ENCODE data around the gene SHISAL1. TPM values are rescaled to one million over a fixed set of nuclear protein-coding genes. Genes with fewer than 3 reads are reported as not detected.

SHISAL1 gene
- total and polyA plus RNA-seq, 2 donors (not counting 1 experiment from before 2014, with no cell fraction given): not detected

GRCh38 chr22:44341431-44342346 is 28.9 kb upstream of the SHISAL1 start:
- Mint-ChIP-seq H3K4me3 (no peak overlapping the region), H3K9me3 (ENCODE audit: insufficient read depth) (no peaks in the 10 kb centered on the region), H3K4me1 (no peaks in the 10 kb centered on the region), H3K27me3 (peaks cover 20% of the 10 kb centered on the region), H3K27ac (no peak overlapping the region)
- DNase-seq: no peak
- H3K9ac ChIP-seq (ENCODE audit: low read length): no peak overlapping the region
- H3K27me3 ChIP-seq (replicated peaks in 1 of 4; ENCODE audit: control extremely low read depth in 1 of 4, control insufficient read depth in 3 of 4, insufficient read depth in 4 of 4, low read length in 3 of 4): peaks cover 0 to 19% (median 0%) of the 10 kb centered on the region in 4 experiments
- no peak for ATAC-seq (ENCODE audit: low read depth)
- no peak overlapping the region for H3K4me3 ChIP-seq (ENCODE audit: control extremely low read depth in 1 of 5, extremely low read depth in 1 of 5, insufficient read depth in 1 of 5, low read depth in 2 of 5, low read length in 4 of 5)
- no peak overlapping the region for H3K4me2 ChIP-seq (replicated peaks; ENCODE audit: low read depth, low read length, poor library complexity, severe bottlenecking)
- intact Hi-C loops (cut with micrococcal nuclease): no loop called here
- POLR2A ChIA-PET: no interaction called here
- H3K27ac ChIP-seq (ENCODE audit: low read length in 2 of 2): no peak overlapping the region
- H4K20me1 ChIP-seq (ENCODE audit: control insufficient read depth, insufficient read depth, low read length, poor library complexity, severe bottlenecking): no peaks in the 10 kb centered on the region
- H3K9me3 ChIP-seq (ENCODE audit: control extremely low read depth in 1 of 3, control insufficient read depth in 2 of 3, insufficient read depth in 1 of 3, low read length in 2 of 3): no peaks in the 10 kb centered on the region
- CTCF ChIA-PET: no interaction called here
- TF ChIP-seq EZH2 (IDR thresholded peaks at IDR 0.05; ENCODE audit: borderline replicate concordance, insufficient read depth, low read depth, low read length, poor library complexity, severe bottlenecking): no peak
- TF ChIP-seq, protein P1, sequence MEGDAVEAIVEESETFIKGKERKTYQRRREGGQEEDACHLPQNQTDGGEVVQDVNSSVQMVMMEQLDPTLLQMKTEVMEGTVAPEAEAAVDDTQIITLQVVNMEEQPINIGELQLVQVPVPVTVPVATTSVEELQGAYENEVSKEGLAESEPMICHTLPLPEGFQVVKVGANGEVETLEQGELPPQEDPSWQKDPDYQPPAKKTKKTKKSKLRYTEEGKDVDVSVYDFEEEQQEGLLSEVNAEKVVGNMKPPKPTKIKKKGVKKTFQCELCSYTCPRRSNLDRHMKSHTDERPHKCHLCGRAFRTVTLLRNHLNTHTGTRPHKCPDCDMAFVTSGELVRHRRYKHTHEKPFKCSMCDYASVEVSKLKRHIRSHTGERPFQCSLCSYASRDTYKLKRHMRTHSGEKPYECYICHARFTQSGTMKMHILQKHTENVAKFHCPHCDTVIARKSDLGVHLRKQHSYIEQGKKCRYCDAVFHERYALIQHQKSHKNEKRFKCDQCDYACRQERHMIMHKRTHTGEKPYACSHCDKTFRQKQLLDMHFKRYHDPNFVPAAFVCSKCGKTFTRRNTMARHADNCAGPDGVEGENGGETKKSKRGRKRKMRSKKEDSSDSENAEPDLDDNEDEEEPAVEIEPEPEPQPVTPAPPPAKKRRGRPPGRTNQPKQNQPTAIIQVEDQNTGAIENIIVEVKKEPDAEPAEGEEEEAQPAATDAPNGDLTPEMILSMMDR (IDR thresholded peaks at IDR 0.05): no peak
- WGBS (ENCODE audit: insufficient coverage): 91% methylated on average over 15 of the region's 17 CpGs
- H3K36me3 ChIP-seq (replicated peaks in 1 of 2; ENCODE audit: control extremely low read depth in 1 of 2, control insufficient read depth in 1 of 2, extremely low read depth in 1 of 2, insufficient read depth in 2 of 2, low read length in 1 of 2): no peaks in the 10 kb centered on the region
- H3K4me1 ChIP-seq (ENCODE audit: control insufficient read depth in 2 of 2, insufficient read depth in 2 of 2, low read length in 2 of 2): no peaks in the 10 kb centered on the region
- H2AFZ ChIP-seq (ENCODE audit: insufficient read depth, low read depth, low read length, poor library complexity, severe bottlenecking): no peak overlapping the region
- H3K79me2 ChIP-seq (ENCODE audit: control insufficient read depth, insufficient read depth, low read length): no peaks in the 10 kb centered on the region
